Muscle of back (tissue), 11 donors: ENCODE results near the gene SH3PXD2A. TPM values are rescaled to one million over a fixed set of nuclear protein-coding genes. Genes with fewer than 3 reads are reported as not detected.
A peak's percentile ranks its signal among the peaks of the same experiment; 100 is the strongest.
"Not testable (repeated sequence)": the region's sequence is repeated elsewhere in the genome, so short reads cannot be mapped to it uniquely, and the experiment has no call there.

ENCODE experiments used
- DNase-seq, 3 donors: peaks; one replicate each; pipeline versions ENCODE4 v3.0.0 to v3.0.0-alpha.2; 2013
- polyA plus RNA-seq, 10 donors: library from polyadenylated mRNA; unstranded; fragments of 120-200 nt; gene quantifications; one replicate each; pipeline ENCODE4 v1.2.1, GENCODE V29; 2013; ENCODE audit not compliant: insufficient read length in 10 of 10

The SH3PXD2A gene
- polyA plus RNA-seq, 10 donors, result 72.3 to 88.0 (median 76.6) TPM

- DNase-seq, result no peak
Measured at GRCh38 chr10:103752680-103753248, 102.6 kb downstream of the SH3PXD2A start.

DNA sequence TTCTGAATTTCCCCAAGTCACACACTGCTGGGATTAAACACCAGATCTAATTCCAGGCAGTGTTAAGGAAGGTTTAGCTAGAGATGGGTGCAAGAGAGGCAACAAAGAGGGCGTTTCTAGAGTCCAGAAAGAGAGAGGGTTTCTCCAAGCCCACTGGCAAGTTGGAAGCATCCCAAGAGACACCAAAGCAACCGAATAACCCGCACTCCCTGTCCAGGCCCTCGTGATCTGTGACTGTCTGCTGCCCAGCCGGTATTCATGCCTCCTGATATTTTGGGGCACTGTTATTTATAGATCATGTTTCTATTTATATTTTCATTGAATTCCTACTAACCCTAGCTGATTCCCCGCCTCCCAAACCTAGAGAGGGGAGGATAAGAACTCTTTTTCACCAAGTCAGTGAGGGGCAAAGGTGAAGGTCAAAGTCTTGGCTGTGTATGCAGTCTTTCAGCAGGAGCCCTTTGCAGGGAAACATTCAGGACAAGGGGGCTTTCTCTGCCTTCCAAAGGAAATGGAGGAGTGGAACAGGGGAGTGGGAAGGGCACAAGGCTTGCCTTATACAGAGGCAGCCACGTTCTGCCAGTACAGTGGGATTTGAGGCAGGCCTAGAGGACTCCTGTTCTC lies 103.6 kb downstream of the SH3PXD2A start:
- no peak for DNase-seq

- no peak for DNase-seq
Measured at GRCh38 chr10:103750836-103751235, 104.5 kb downstream of the SH3PXD2A start.

DNA sequence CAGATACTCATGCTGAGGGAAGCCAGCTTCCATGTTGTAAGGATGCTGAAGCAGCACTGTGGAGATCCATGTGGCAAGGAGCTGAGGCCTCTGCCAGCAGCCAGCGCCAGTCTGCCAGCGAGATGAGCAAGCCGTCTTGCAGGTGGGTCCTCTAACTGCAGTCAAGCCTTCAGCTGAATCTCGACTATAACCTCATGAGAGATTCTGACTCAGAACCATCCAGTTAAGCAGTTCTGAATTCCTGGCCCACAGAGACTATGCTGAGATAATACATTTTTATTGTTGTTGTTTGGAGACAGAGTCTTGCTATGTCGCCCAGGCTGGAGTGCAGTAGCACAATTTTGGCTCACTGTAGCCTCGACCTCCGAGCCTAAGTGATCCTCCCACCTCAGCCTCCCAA lies 105.6 kb downstream of the SH3PXD2A start:
- DNase-seq, result no peak

DNA sequence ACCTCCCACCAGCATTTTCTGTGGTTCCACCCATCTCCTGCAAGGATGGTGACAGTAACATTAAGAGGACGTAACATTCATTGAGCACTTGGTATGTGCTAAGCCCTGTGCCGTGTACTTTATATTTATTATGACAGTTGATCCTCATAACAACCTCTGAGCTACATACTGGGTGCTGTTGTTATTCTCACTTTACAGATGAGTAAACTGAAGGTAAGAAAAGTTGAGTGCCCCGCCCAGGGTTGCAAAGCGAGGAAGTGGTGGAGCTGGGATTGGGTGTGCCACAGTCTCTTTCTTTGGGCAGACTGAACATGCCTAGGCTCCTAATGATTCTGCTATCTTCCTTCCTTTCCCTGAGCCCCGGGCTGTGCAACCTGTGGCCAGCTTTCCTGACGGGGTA lies 107.4 kb downstream of the SH3PXD2A start:
- no peak for DNase-seq

DNA sequence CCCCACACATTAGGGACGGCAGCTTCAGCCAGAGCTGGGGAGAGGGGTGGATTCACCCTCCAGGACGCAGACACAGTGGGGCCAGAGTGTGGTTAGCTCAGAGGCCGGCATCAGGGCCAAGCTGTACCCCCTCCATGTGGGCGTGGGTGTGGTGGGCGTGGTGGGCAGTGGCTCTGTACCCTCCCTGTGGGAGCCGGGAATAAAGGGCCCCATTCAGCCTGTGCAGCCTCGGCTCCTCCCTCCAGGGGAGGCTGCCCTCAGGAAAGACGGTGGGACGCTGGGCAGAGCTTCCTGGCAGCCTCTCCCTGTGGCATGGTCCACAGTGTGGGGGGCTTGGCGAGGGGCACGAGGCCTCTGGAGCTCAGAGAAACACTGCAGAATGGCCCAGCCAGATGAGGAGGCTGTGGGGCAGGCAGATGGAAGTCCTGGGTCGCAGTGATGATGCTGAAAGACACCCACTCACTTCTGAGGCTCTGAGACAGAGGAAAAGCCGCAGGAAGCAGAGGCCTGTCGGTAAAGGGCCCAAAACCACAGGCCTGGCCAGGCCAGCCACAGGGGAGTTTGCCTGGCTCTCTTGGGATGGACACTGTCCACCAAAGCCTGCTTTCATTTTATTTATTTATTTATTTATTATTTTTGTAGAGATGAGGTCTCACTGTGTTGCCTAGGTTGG lies 108.0 kb downstream of the SH3PXD2A start:
- DNase-seq, result no peak

GRCh38 chr10:103746598-103746997 lies 108.8 kb downstream of the SH3PXD2A start:
- DNase-seq, result no peak

DNA sequence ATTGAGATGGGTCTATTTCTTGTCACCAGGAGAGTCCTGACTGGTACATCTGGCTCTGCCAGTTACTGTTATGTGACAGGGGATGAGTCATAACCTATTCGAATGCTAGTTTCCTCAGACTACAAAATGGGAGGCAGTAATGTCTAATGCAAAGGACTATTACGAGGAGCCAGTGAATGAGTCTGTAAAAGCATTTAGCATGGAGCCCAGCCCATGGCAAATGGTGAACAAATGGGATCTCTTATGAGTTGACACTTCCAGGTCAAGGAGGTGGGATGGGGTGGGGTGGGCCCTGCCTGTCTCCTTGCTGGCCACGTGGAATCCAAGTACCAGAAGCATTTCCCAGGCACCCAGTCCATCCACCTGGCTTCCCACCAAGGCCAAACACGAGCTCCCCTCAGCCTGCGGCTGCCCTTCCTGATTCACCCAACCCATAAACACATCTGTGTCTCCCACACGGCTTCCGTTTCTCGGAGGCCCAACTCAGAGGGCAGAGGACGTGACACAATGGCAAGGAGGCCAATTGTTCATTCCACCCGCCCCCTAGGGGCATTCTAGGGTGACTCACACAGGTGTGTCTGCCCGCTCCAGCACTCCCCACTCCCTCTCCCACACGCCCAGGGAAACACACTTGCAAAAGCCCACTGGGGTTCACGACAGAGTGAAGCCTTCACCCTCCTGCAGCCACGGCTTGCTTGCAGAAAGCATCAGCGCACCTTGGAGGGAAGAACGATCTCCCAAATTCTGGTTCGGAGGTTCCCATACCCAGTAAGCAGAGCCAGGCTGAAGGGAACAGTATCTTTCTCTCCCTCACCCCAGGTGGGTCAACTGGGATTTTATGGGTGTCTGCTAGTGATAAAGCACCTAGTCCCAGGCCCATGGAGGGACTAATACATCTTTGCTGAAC lies 109.8 kb downstream of the SH3PXD2A start:
- no peak for DNase-seq

DNA sequence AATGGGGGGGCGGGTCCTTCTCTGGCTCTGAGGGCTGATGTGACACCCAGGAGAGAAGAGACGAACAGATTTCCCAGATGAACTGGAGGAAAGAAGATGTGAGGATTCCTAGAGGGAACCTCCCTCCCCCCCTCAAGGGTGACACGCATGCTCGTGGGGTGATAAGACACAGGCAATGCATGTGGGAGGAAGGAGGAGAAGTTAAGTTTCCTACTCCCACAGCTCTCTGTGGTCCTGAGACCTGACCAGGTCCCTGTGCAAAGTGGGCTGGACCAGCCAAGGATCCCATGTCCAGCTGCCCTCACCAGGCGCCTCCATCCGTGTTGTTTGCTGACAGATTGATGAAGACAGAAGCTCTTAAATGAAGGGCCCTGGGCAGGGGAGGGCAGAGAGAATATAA lies 112.6 kb downstream of the SH3PXD2A start:
- DNase-seq, result no peak

GRCh38 chr10:103740611-103741010 lies 114.8 kb downstream of the SH3PXD2A start:
- DNase-seq, result peak in 2 of 3 donors; percentile 39 to 63

DNA sequence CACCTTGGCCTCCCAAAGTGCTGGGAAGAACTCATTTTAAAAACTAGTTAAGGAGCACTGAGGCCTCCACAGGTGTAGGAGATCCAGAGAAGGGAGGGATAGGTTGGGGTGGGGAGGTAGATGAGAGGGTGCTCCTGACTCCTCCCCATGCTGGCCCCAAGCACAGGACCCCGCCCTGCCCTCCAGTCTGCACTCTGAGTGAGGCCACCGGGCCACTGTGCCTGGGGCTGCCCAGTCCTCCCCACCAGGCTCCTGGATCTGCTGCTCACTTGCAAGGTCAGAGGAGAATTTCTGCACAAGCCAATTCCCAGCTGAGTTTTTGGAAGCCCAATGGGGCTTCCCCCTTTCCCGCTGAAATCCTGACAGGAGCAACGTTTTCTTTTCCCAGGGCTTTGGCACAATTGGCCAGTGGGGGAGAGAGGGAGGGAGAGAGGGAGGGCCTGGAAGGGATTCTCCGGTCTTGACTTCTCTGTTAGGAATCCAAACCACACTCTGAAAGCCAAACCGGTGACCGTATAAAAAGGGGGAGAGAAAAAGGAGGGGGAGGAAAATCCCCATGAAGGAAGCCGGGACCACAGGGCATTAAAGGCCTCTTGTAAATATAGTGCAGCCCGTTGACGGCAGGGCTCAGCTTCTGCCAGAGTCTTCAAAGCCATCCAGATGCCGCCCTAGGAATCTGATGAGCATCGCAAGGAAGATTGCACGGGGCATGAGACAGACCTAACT lies 116.2 kb downstream of the SH3PXD2A start:
- peak; percentile 78 to 92 (median 87) for DNase-seq

GRCh38 chr10:103737735-103738367 lies 117.5 kb downstream of the SH3PXD2A start:
- no peak for DNase-seq

DNA sequence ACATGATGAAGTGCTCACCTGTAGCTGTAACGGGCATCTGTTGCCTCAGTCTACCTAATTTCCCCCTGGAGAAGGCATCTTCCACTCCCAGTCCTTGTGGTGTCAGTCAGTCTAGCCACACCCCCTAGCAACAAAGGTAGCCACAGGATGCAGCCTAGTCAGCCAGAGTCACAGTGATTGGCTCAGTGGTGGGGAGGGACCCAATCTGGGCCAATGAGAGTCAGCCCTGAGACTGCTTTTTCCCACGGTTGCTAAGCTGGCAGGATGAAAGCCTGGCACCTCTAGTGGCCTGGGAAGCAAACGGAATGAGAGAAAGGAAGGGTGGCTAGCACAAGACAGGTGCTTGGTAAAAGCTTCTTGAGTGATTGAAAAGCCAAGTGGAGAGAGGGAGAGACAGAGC lies 118.6 kb downstream of the SH3PXD2A start:
- DNase-seq, result no peak

DNA sequence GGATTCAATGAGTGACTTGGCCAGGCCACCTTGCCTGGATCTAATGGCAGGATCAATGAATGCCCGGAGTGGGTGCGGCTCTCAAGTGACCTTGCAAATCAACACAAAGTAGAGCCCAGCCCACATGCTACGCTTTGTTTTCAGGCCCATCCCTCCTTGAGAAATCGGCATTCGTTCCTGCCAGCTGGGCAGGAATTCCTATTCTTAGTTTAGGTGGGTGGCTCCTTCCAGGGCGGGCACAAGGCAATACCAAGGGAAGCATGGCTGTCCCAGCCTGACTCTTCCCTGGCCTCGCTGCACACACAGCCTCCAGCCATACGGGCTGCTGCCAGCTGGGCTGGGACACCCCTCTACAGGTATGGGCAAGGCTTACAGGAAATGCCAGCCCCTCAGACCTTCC lies 119.3 kb downstream of the SH3PXD2A start:
- DNase-seq, result no peak

DNA sequence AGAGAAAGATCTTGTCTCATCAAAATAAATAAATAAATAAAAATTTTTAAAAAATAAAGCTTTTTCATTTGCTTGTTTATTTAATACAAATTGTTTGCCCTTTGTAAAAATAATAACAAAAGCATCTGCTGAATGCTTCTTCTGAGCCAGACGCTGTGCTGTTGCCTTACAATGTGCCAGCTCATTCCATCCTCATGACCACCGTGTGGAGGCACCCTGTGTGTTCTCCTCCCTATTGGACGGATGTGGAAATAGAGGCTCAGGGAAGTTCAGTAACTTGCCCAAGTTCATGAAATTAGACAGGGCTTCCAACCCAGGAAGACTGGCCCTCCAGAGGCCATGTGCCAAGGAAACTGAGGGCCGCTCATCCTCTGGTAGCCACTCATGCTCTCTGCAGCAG lies 120.6 kb downstream of the SH3PXD2A start:
- no peak for DNase-seq

DNA sequence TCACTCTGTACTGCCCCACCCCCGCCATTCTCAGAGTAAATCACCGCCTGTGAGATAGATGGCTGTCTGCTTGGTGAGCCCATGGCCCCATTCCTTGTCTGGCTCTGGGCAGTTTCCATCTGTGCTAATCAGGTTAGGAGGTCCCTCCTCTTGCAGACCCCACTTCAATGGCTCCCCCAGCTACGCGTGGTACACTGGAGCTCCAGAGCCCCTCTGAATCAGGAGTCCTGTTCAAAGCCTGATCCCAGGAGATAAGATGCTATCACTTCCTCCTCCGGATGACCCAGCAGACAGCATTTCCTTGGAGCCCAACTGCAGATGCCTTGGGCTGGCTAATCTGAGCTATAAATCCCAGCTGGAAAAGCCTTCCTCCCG lies 122.3 kb downstream of the SH3PXD2A start:
- no peak for DNase-seq

DNA sequence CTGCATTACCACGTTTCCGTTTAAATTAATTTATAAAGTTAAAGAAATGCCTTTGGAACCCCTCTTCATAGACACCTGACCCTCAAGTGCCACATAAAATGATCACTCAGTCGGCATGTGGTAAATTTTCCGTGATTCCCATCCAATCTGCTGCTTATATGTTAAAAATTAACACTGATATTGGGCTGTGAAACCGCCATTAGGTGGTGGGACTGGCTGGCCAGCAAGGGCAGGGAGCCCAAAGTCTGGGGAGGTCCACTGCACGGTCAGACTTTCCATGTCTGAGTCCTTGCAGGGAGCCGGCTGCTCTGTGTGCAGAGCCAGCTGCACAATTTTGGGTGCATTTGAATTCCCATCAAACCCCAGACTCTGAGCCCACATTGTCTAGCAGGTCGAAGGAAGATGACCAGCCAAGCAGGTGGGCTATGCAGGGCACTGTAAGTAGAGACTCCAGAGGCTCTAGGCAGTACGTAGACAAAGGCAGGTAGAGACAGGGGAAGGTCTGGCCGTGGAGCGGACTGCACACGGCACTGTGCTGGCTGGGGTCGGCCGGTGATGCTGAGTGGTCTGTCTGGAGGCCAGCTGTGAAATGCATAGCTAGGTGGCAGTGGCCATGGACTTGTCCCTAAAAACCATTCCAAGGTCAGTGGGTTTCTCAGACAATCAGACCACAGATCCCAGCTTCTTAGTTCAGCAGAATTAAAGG lies 122.9 kb downstream of the SH3PXD2A start:
- no peak for DNase-seq

DNA sequence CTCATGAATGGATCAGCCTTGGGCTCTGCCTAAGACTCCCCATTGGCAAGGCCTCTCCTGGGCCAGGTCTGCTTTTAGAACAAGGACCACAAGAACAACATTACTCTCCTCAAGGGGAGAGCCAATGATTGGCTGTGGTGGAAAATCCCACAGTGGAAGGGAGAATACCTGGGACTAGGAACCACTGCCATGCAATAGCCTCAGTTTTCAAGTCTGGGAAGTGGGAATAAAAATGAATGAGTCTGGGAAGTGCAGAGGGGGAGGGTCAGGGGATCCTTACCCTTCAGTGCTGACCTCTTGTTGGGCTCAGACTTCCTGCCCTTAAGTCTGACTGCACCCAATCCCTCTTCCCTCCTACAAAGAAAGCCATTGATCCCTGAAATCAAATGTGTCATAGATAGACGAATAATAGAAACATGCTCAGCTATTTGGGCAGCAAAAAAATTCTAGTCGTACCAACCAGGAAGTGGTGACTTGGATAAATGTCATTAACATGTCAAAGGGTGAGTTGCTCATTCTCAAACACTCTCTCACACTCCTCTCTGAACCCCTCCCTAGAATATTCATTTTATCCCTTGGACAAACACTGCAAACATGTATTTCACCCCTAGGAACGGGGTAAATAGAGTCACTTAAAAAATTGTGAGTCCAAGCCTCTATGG lies 123.6 kb downstream of the SH3PXD2A start:
- no peak for DNase-seq

DNA sequence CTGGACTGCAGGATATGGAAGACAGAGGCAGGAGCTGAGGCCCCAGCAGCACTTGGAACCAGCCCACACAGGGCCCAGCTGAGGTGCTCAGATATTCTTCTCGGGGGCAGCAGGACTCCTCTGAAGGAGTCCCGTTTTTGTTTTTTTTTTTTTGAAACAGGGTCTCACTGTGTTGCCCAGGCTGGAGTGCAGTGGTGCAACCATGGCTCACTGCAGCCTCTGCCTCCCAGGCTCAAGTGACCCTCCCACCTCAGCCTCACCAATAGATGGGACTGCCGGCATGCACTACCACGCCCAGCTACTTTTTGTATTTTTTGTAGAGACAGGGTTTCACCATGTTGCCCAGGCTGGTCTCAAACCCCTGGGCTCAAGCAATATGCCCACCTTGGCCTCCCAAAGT lies 124.3 kb downstream of the SH3PXD2A start:
- not testable (repeated sequence) for DNase-seq

DNA sequence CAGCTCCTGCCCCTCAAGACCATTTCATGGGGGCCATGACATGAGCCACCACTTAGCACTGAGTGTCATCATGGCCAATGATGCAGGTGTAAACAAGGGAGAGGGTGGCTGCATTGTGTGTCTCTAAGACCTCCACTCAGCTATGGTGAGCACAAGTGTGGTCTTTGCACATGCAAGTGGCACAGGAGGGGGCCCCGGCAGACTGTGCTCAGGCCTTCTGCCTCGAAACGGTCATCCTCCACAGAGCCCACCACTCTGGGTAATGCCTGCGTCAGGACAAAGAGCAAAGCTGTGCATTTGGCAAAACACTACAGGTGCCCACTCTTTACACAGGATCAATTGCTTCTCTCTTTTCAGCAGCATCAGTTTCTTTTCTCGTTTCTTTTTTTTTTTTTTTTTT lies 125.5 kb downstream of the SH3PXD2A start:
- no peak for DNase-seq
